GM12878 (cell line): ENCODE results near the gene FOXJ3. TPM values are rescaled to one million over a fixed set of nuclear protein-coding genes. Genes with fewer than 3 reads are reported as not detected.

Experiments
- ATAC-seq: fragments of 200-7000 bp; cut with Tn5 transposase; 3 replicates; pipeline ENCODE4 v1.9.1; 2020; ENCODE audit warnings: mild to moderate bottlenecking, moderate library complexity
- BruUV-seq: library from RNA; stranded (reverse); fragments of 400-500 nt; replicated peaks from 2 replicates; lab custom pipeline; 2021; lab: Mats Ljungman, UMichigan
- CTCF ChIA-PET: fragments of 300-600 bp; sonication (Branson Sonifier 250); formaldehyde crosslinking; extraction: SDS; loops from one replicate; lab custom pipeline; 2021; ENCODE audit warnings: inconsistent platforms; lab: Yijun Ruan, JAX
- POLR2A ChIA-PET: fragments of 350-600 bp; formaldehyde crosslinking; extraction: SDS; loops from one replicate; lab custom pipeline; 2021; ENCODE audit warnings: inconsistent platforms; lab: Charles Lee
- RAD21 ChIA-PET: fragments of 300-600 bp; sonication (Branson Sonifier 250); formaldehyde crosslinking; loops from one replicate; lab custom pipeline; 2023; ENCODE audit warnings: antibody characterized with exemption; ENCODE audit not compliant: unreplicated experiment; lab: Charles Lee
- SMC1A ChIA-PET: fragments of 300-600 bp; sonication (Branson Sonifier 250); formaldehyde crosslinking; loops from one replicate; lab custom pipeline; 2023; ENCODE audit not compliant: unreplicated experiment, uncharacterized antibody; lab: Charles Lee
- DNase-seq: peaks from one replicate; pipeline ENCODE4 v3.0.0-alpha.2; 2011; ENCODE audit warnings: low read depth, low spot score
- FAIRE-seq: peaks from 3 replicates; lab custom pipeline; 2011; peaks lifted over from hg19 to GRCh38; lab: Jason Lieb, UNC
- H2AFZ ChIP-seq: 2 replicates; pipeline ENCODE4 v1.6.0; 2011; ENCODE audit warnings: low read depth, low read length, control low read depth; ENCODE audit not compliant: control insufficient read depth
- H3K27ac ChIP-seq: 2 replicates; pipeline ENCODE4 v1.5.1; 2011; ENCODE audit warnings: control low read depth; ENCODE audit not compliant: control insufficient read depth, insufficient read depth
- H3K27me3 ChIP-seq, 2 experiments: replicated peaks in 1 of 2; 2 replicates each; pipeline versions ENCODE4 v1.6.0 to v1.6.1; 2011; ENCODE audit warnings: low read length in 1 of 2; ENCODE audit not compliant: control insufficient read depth in 2 of 2, insufficient read depth in 2 of 2
- H3K36me3 ChIP-seq, 2 experiments: 2 replicates each; pipeline ENCODE4 v1.5.1; 2011; ENCODE audit warnings: low read length in 1 of 2; ENCODE audit not compliant: control insufficient read depth in 2 of 2, insufficient read depth in 2 of 2
- H3K4me1 ChIP-seq: 2 replicates; pipeline ENCODE4 v1.6.1; 2011; ENCODE audit warnings: mild to moderate bottlenecking, low read length, moderate library complexity, mixed read lengths; ENCODE audit not compliant: control insufficient read depth, insufficient read depth
- H3K4me2 ChIP-seq: 2 replicates; pipeline ENCODE4 v1.6.0; 2011; ENCODE audit warnings: control low read depth; ENCODE audit not compliant: control insufficient read depth, insufficient read depth
- H3K4me3 ChIP-seq: fragments of 200-600 bp; sonication (generic); 2 replicates; pipeline ENCODE4 v1.5.1; 2016
- H3K79me2 ChIP-seq: 2 replicates; pipeline ENCODE4 v1.6.0; 2011; ENCODE audit warnings: low read length; ENCODE audit not compliant: control insufficient read depth, insufficient read depth
- H3K9ac ChIP-seq: 2 replicates; pipeline ENCODE4 v1.8.0; 2011; ENCODE audit warnings: low read length, control low read depth, mixed read lengths; ENCODE audit not compliant: control insufficient read depth, insufficient read depth
- H3K9me3 ChIP-seq: replicated peaks from 3 replicates; pipeline ENCODE4 v1.5.1; 2011; ENCODE audit warnings: mild to moderate bottlenecking, low read length; ENCODE audit not compliant: control insufficient read depth, insufficient read depth
- H4K20me1 ChIP-seq: 2 replicates; pipeline ENCODE4 v1.6.0; 2011; ENCODE audit not compliant: control insufficient read depth, insufficient read depth
- CTCF ChIP-seq, 3 experiments: IDR thresholded peaks in 2 of 3; conservative IDR thresholded peaks in 1 of 3; 2 replicates each; pipeline ENCODE4 v1.5.1; 2011; ENCODE audit warnings: low read depth in 3 of 3, low read length in 3 of 3, mild to moderate bottlenecking in 3 of 3, control low read depth in 2 of 3, moderate library complexity in 2 of 3, inconsistent platforms in 1 of 3, mixed read lengths in 1 of 3; ENCODE audit not compliant: control insufficient read depth in 2 of 3, insufficient read depth in 1 of 3; ENCODE audit errors: extremely low read depth in 1 of 3
- EZH2 ChIP-seq: IDR thresholded peaks from 2 replicates; pipeline ENCODE4 v1.6.1; 2012; ENCODE audit warnings: low read depth, mild to moderate bottlenecking, control low read depth, inconsistent platforms, low read length, borderline replicate concordance; ENCODE audit not compliant: control insufficient read depth
- IKZF1 ChIP-seq: fragments of 450-650 bp; conservative IDR thresholded peaks from 2 replicates; pipeline ENCODE4 v1.6.1; 2017; ENCODE audit warnings: antibody characterized with exemption, mild to moderate bottlenecking
- JUND ChIP-seq: IDR thresholded peaks from 2 replicates; pipeline ENCODE4 v1.6.1; 2012; ENCODE audit warnings: low read depth, mild to moderate bottlenecking, low read length, improper control_type of control experiment, moderate library complexity
- KLF5 ChIP-seq: fragments of 450-650 bp; IDR thresholded peaks from 2 replicates; pipeline ENCODE4 v1.6.1; 2014; ENCODE audit warnings: mild to moderate bottlenecking; ENCODE audit not compliant: partially characterized antibody
- LARP7 ChIP-seq: fragments of 450-650 bp; IDR thresholded peaks from 2 replicates; pipeline ENCODE4 v1.6.1; 2017; ENCODE audit warnings: mild to moderate bottlenecking
- NRF1 ChIP-seq: conservative IDR thresholded peaks from 2 replicates; pipeline ENCODE4 v1.6.1; 2011; ENCODE audit warnings: mild to moderate bottlenecking, low read depth, low read length, improper control_type of control experiment
- RAD21 ChIP-seq: IDR thresholded peaks from 2 replicates; pipeline ENCODE4 v1.6.1; 2011; ENCODE audit warnings: mild to moderate bottlenecking, low read depth, low read length, moderate library complexity; ENCODE audit not compliant: insufficient read depth
- SMARCA5 ChIP-seq: fragments of 450-650 bp; IDR thresholded peaks from 2 replicates; pipeline ENCODE4 v1.6.1; 2017; ENCODE audit warnings: mild to moderate bottlenecking
- STAT3 ChIP-seq: IDR thresholded peaks from 2 replicates; pipeline ENCODE4 v1.6.1; 2011; ENCODE audit warnings: low read depth, low read length, improper control_type of control experiment
- ZNF217 ChIP-seq: fragments of 450-650 bp; IDR thresholded peaks from 2 replicates; pipeline ENCODE4 v1.6.1; 2017; ENCODE audit warnings: antibody characterized with exemption, mild to moderate bottlenecking
- WGBS: methylation state at CpG from one replicate; pipeline ENCODE4 v1.1.6; 2016; ENCODE audit warnings: low lambda C conversion rate; ENCODE audit not compliant: insufficient replicate concordance, insufficient coverage; ENCODE audit errors: missing lambda C conversion rate; 5-methylcytosine and 5-hydroxymethylcytosine counted together
- in situ Hi-C: fragments of 300-500 bp; cut with MboI; formaldehyde crosslinking; loops from 9 replicates; pipeline ENCODE4 v1.14.3; 2018; ENCODE audit warnings: mixed read lengths
- intact Hi-C: fragments of 100-400 bp; cut with micrococcal nuclease; formaldehyde crosslinking; loops from one replicate; pipeline ENCODE4 v1.14.2; 2022; ENCODE audit not compliant: unreplicated experiment
- polyA plus RNA-seq, 11 experiments: library from polyadenylated mRNA; depleted of rRNA in 4 of 11; unstranded in 6 of 11; stranded (reverse) in 5 of 11; fragments of >200 nt; fragmentation: Nextera tagmentation in 4 of 11; fragmentation: Illumina TruSeq in 1 of 11; extraction: Ambion mirVana in 4 of 11; extraction: Trizol in 1 of 11; gene quantifications; 1 replicate in 1 of 11; 2 replicates in 10 of 11; pipeline versions ENCODE4 v1.2.1 to v1.2.3, GENCODE V29; 2011 to 2016; ENCODE audit warnings: inconsistent platforms in 2 of 11, missing spikeins in 2 of 11, low read depth in 1 of 11
- total RNA-seq, 4 experiments: library from RNA; depleted of rRNA in 3 of 4; stranded (reverse); fragments of >200 nt in 3 of 4; fragmentation: Illumina TruSeq in 1 of 4; extraction: Trizol in 1 of 4; gene quantifications; 2 replicates each; pipeline versions ENCODE4 v1.2.1 to v1.2.3, GENCODE V29; 2013 to 2021
- TF ChIP-seq, protein P1 (sequence below): IDR thresholded peaks from 2 replicates; pipeline ENCODE4 v1.6.1; 2012; ENCODE audit warnings: mild to moderate bottlenecking, low read depth, low read length

Gene FOXJ3
- total and polyA plus RNA-seq, 10 of the 15 experiments (the other 5 are each of a cell fraction or from before 2014, with no cell fraction given) = 9.5 to 54.2 (median 24.7) TPM

DNA sequence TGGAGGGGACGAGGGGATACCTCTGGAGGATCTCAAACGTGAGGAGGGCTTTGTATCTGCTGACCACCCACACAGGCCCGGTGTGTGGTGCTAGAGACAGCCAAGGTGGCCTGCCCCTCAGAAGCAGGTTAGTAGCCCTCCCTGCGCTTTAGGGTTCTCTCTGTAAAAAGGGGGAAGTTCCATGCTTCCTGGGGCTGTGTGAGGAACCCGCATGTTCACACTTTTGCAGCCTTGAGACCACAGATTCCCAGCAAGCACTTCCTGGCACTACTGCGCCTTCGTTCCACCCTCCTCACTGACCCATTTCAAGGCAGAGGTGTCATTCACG lies 189.7 kb downstream of the FOXJ3 start:
- intact Hi-C loops (loop anchor here (10.0 kb wide), 2 partner anchors 331 to 571 kb away; no protein-coding TSS in a partner anchor), in situ Hi-C loops (no loop called here)
- 9% methylated on average over 8 of the region's 8 CpGs for WGBS
- no peak for DNase-seq
- H2AFZ ChIP-seq = no peak overlapping the region
- peaks cover 2% of the 10 kb centered on the region; the same call in 1 of the 2 replicates for H4K20me1 ChIP-seq
- H3K79me2 ChIP-seq = no peaks in the 10 kb centered on the region
- ChIA-PET RAD21 (no interaction called here), POLR2A (no interaction called here), SMC1A (no interaction called here), CTCF (no interaction called here)
- TF ChIP-seq LARP7 (no peak), NRF1 (no peak), STAT3 (no peak), ZNF217 (no peak), SMARCA5 (no peak), KLF5 (no peak), EZH2 (no peak), IKZF1 (no peak), RAD21 (no peak), CTCF (IDR thresholded peaks at IDR 0.05 in 2 of 3, conservative IDR thresholded peaks at IDR 0.05 in 1 of 3; ENCODE audit: control insufficient read depth in 2 of 3, extremely low read depth in 1 of 3, insufficient read depth in 1 of 3, low read depth in 3 of 3, low read length in 3 of 3) (no peak), JUND (no peak)
- TF ChIP-seq, protein P1, sequence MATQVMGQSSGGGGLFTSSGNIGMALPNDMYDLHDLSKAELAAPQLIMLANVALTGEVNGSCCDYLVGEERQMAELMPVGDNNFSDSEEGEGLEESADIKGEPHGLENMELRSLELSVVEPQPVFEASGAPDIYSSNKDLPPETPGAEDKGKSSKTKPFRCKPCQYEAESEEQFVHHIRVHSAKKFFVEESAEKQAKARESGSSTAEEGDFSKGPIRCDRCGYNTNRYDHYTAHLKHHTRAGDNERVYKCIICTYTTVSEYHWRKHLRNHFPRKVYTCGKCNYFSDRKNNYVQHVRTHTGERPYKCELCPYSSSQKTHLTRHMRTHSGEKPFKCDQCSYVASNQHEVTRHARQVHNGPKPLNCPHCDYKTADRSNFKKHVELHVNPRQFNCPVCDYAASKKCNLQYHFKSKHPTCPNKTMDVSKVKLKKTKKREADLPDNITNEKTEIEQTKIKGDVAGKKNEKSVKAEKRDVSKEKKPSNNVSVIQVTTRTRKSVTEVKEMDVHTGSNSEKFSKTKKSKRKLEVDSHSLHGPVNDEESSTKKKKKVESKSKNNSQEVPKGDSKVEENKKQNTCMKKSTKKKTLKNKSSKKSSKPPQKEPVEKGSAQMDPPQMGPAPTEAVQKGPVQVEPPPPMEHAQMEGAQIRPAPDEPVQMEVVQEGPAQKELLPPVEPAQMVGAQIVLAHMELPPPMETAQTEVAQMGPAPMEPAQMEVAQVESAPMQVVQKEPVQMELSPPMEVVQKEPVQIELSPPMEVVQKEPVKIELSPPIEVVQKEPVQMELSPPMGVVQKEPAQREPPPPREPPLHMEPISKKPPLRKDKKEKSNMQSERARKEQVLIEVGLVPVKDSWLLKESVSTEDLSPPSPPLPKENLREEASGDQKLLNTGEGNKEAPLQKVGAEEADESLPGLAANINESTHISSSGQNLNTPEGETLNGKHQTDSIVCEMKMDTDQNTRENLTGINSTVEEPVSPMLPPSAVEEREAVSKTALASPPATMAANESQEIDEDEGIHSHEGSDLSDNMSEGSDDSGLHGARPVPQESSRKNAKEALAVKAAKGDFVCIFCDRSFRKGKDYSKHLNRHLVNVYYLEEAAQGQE = no peak
- no peak overlapping the region for H3K4me2 ChIP-seq
- no peak overlapping the region for H3K4me3 ChIP-seq
- H3K9ac ChIP-seq = no peak overlapping the region
- H3K4me1 ChIP-seq = no peaks in the 10 kb centered on the region
- H3K27ac ChIP-seq = no peak overlapping the region
- H3K27me3 ChIP-seq = no peaks in the 10 kb centered on the region
- H3K9me3 ChIP-seq = no peaks in the 10 kb centered on the region
- FAIRE-seq = no peak
- no peaks in the 10 kb centered on the region for H3K36me3 ChIP-seq
- ATAC-seq = no peak
- BruUV-seq = no TSS peak
